GM23338 (cell line): ENCODE data around the gene PDE3B.
"Not testable (repeated sequence)": the region's sequence is repeated elsewhere in the genome, so short reads cannot be mapped to it uniquely, and the experiment has no call there.

Source experiments
- CREB1 ChIP-seq: fragments of 250-450 bp; sonication (Bioruptor Pico); IDR thresholded peaks from 2 replicates; pipeline ENCODE4 v1.5.0; 2020; ENCODE audit warnings: low read depth, mild to moderate bottlenecking, moderate library complexity
- CTCF ChIP-seq, 2 experiments: fragments of 200-600 bp in 1 of 2; sonication (generic) in 1 of 2; conservative IDR thresholded peaks; 2 replicates each; pipeline versions ENCODE4 v1.5.1 to v1.6.1; 2016 to 2017; ENCODE audit warnings: antibody characterized with exemption in 2 of 2, low read depth in 2 of 2, mild to moderate bottlenecking in 2 of 2, moderate library complexity in 1 of 2
- ETS1 ChIP-seq: IDR thresholded peaks from 2 replicates; pipeline ENCODE4 v1.6.1; 2016; ENCODE audit warnings: antibody characterized with exemption
- EZH2 ChIP-seq: fragments of 200-600 bp; sonication (generic); IDR thresholded peaks from one replicate; pipeline ENCODE4 v1.8.0; 2017; ENCODE audit warnings: antibody characterized with exemption, mild to moderate bottlenecking, low read depth; ENCODE audit not compliant: unreplicated experiment
- EZH2phosphoT487 ChIP-seq: fragments of 200-600 bp; sonication (generic); IDR thresholded peaks from one replicate; pipeline ENCODE4 v1.8.1; 2018; ENCODE audit warnings: antibody characterized with exemption; ENCODE audit not compliant: unreplicated experiment
- JUNB ChIP-seq: IDR thresholded peaks from one replicate; pipeline ENCODE4 v1.6.1; 2016; ENCODE audit warnings: antibody characterized with exemption; ENCODE audit not compliant: unreplicated experiment
- POLR2AphosphoS5 ChIP-seq: IDR thresholded peaks from 2 replicates; pipeline ENCODE4 v1.6.1; 2016; ENCODE audit warnings: antibody characterized with exemption, low read depth
- REST ChIP-seq: IDR thresholded peaks from one replicate; pipeline ENCODE4 v1.6.1; 2018; ENCODE audit warnings: antibody characterized with exemption; ENCODE audit not compliant: unreplicated experiment
- STAT1 ChIP-seq: IDR thresholded peaks from one replicate; pipeline ENCODE4 v1.6.1; 2016; ENCODE audit warnings: antibody characterized with exemption; ENCODE audit not compliant: unreplicated experiment
- ZNF114 ChIP-seq: fragments of 250-450 bp; sonication (Bioruptor Pico); IDR thresholded peaks from 2 replicates; pipeline ENCODE4 v1.5.0; 2020; ENCODE audit warnings: mild to moderate bottlenecking, moderate library complexity

GRCh38 chr11:14664926-14665325 lies 21.3 kb downstream of the PDE3B start:
- not testable (repeated sequence) for TF ChIP-seq CREB1 (CRISPR knock-in tag); CTCF (conservative IDR thresholded peaks at IDR 0.05; ENCODE audit: low read depth in 2 of 2); POLR2AphosphoS5; REST; EZH2; EZH2phosphoT487; JUNB; ZNF114 (CRISPR knock-in tag); STAT1; ETS1
